ENCODE results near the gene KLHL3. TPM values are rescaled to one million over a fixed set of nuclear protein-coding genes. Genes with fewer than 3 reads are reported as not detected.

Gene KLHL3
- total and polyA plus RNA-seq, 5 donors: 13.1 to 57.7 (median 40.2) TPM

DNA sequence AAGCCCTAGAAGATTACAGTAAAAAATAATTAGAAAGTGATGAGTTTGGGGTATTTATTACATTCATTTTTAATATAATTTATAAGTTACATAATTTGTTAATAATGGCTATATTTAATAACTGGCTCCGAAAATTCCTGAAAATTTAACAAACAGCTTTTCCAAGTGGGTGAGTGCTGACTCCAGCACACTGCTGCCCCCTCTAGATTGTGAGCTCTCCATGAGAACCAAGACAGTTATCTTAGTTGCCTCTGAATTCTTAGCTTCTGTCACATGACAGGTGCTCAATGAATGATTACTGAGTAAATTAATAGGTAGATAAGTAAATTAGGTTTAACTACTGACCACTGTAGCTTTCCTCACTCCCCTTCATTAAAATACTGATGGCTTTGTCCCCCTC, 7.8 kb downstream of the KLHL3 start:
- WGBS: 78% methylated on average over 1 of the region's 1 CpG
- DNase-seq (no peak), ATAC-seq (no peak)
- Histone ChIP-seq H3K27me3 (ENCODE audit: control insufficient read depth, insufficient read depth) (no peaks in the 10 kb centered on the region), H3K4me3 (ENCODE audit: low read length) (no peak overlapping the region), H3K27ac (ENCODE audit: low read length) (no peak overlapping the region), H3K9me3 (ENCODE audit: control insufficient read depth, low read length) (no peaks in the 10 kb centered on the region), H3K4me1 (ENCODE audit: control insufficient read depth, insufficient read depth, low read length) (peaks cover 2% of the 10 kb centered on the region)
- intact Hi-C loops (cut with DNase I): no loop called here

DNA sequence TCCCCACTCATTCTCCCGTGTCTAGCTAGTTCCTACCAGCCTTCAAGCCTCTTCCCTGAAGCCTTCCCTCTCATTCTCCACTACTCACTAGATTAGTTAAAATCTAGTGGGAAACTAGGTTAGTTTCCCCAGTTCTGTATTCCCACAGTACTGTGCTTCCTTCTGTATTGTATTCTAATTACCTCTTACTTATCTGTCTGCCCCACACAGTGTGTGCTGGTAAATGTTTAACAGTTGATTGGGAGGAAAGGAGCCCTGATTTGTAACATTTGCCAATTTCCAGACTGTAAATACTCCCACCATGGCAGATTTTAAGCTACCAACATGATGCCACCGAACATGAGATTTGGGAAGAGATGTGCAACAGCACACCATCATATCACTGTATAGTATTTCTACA, 8.3 kb downstream of the KLHL3 start:
- no peaks in the 10 kb centered on the region for H3K9me3 ChIP-seq (ENCODE audit: control insufficient read depth, low read length)
- H3K4me1 ChIP-seq (ENCODE audit: control insufficient read depth, insufficient read depth, low read length): no peaks in the 10 kb centered on the region
- WGBS: 85% methylated on average over 2 of the region's 2 CpGs
- ATAC-seq (peak in 1 of 2 donors; percentile 31), DNase-seq (no peak)
- no peaks in the 10 kb centered on the region for H3K27me3 ChIP-seq (ENCODE audit: control insufficient read depth, insufficient read depth)
- intact Hi-C loops (cut with DNase I): no loop called here
- H3K27ac ChIP-seq (ENCODE audit: low read length): no peak overlapping the region
- no peak overlapping the region for H3K4me3 ChIP-seq (ENCODE audit: low read length)

DNA sequence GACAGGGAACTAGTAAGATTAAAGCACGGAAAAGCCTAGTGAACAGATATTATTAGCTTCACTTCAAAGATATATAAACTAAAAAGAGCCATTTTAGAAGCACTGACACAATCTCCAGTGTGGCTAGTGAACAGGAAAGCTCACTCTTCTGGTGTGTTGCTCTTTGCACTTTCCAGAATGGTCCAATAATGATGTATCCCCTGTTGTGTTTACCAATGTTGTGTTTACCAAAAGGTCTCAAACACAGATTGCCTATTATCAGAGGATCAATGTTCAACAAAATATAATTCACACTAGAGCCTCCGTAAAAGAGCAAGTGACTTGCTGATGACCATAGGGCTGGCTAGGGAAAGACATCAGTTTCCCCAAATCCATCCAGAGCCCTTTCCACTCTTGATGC, 11.6 kb downstream of the KLHL3 start:
- DNase-seq: no peak

DNA sequence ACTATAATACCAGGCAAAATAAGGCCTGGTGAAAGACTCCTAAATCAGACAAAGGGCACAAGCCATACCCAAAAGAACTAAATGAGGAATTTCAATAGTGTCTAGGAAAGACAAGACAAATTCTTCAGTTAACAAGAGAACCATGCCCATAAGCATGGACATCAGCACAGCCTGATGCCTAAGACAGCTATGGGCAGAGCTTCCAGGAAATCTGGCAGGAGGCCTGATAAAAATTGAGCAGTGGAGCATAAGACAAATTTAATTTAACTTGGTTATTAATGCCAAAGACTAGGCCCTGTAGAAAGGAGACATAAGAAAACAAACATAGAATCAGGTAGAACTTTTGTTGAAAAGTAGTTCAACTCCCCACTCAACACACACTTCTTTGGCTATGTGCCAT, 17.3 kb downstream of the KLHL3 start:
- no peaks in the 10 kb centered on the region for H3K4me1 ChIP-seq (ENCODE audit: control insufficient read depth, insufficient read depth, low read length)
- intact Hi-C loops (cut with DNase I): no loop called here
- ATAC-seq (no peak), DNase-seq (no peak)
- no peaks in the 10 kb centered on the region for H3K27me3 ChIP-seq (ENCODE audit: control insufficient read depth, insufficient read depth)
- H3K27ac ChIP-seq (ENCODE audit: low read length): no peak overlapping the region
- no peaks in the 10 kb centered on the region for H3K9me3 ChIP-seq (ENCODE audit: control insufficient read depth, low read length)
- H3K4me3 ChIP-seq (ENCODE audit: low read length): no peak overlapping the region

More for the DNA sequence above, 11.6 kb downstream of the KLHL3 start:
- H3K27ac ChIP-seq (ENCODE audit: low read length): no peak overlapping the region
- intact Hi-C loops (cut with DNase I): no loop called here
- no peak overlapping the region for H3K4me3 ChIP-seq (ENCODE audit: low read length)
- no peaks in the 10 kb centered on the region for H3K4me1 ChIP-seq (ENCODE audit: control insufficient read depth, insufficient read depth, low read length)
- no peaks in the 10 kb centered on the region for H3K27me3 ChIP-seq (ENCODE audit: control insufficient read depth, insufficient read depth)
- 84% methylated on average over 2 of the region's 2 CpGs for WGBS
- no peak for ATAC-seq
- H3K9me3 ChIP-seq (ENCODE audit: control insufficient read depth, low read length): no peaks in the 10 kb centered on the region

DNA sequence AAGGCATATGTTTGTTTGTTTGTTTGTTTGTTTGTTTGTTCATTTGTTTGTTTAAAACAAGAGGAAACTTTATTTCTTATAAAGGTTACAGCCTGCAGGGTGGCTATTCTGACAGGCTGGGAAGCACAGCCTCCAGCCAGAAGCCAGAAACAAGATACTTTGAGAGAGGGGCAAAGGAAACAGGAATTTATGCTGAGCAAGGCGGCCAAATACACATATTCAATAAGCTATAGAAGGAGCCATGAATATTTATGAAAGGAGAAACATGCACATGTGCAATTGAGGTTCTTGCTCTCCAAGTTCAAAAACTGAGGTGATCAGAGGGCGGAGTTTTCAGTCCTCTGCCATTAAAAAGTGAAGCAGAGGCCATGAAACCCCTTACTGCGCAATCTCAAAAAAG, 19.6 kb downstream of the KLHL3 start:
- intact Hi-C loops (cut with DNase I): no loop called here
- ATAC-seq (no peak), DNase-seq (no peak)
- Histone ChIP-seq H3K4me3 (ENCODE audit: low read length) (no peak overlapping the region), H3K9me3 (ENCODE audit: control insufficient read depth, low read length) (no peaks in the 10 kb centered on the region), H3K4me1 (ENCODE audit: control insufficient read depth, insufficient read depth, low read length) (peaks cover under 1% of the 10 kb centered on the region), H3K27ac (ENCODE audit: low read length) (no peak overlapping the region), H3K27me3 (ENCODE audit: control insufficient read depth, insufficient read depth) (no peaks in the 10 kb centered on the region)
- WGBS: 97% methylated on average over 3 of the region's 3 CpGs

DNA sequence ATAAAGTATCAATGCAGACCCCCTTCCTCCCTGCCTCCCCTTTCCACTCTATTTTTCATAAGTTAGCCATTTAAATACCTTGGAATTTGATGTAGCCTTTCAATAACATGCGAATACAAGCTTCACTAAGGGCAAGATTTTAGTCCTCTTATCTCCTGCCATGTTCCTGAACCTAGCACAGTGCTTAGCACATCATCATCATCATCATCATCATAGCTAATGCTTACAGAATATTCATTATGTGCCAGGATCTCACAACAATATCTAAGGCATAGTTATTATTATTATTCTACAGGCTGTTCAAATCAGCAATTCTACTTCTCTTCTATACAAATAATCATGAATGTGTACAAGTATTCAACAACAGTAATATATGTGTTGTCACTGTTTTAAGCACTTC, 20.4 kb downstream of the KLHL3 start:
- H3K9me3 ChIP-seq (ENCODE audit: control insufficient read depth, low read length): no peaks in the 10 kb centered on the region
- ATAC-seq (no peak), DNase-seq (no peak)
- H3K27ac ChIP-seq (ENCODE audit: low read length): no peak overlapping the region
- WGBS: 98% methylated on average over 1 of the region's 1 CpG
- intact Hi-C loops (cut with DNase I): no loop called here
- H3K27me3 ChIP-seq (ENCODE audit: control insufficient read depth, insufficient read depth): no peaks in the 10 kb centered on the region
- H3K4me3 ChIP-seq (ENCODE audit: low read length): no peak overlapping the region
- peaks cover 2% of the 10 kb centered on the region for H3K4me1 ChIP-seq (ENCODE audit: control insufficient read depth, insufficient read depth, low read length)

DNA sequence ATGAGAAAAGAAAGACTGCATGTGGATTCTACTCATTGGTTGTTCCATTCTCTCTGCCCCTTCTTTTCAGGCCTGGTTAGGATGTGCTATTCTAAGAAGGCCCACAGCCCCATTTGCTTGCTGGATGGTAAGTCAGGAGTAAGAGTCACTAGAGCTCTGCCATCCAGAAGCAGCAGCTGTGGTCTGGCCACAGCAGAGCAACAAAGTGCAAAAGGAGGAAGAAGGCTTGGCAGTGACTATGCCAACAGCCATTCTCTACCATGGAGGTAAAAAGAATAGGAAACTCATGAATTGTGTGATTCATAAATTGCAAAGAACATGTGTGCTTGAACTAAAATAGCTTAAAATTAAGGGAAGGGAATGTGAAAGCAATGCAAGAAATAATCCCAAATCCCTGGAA, 20.9 kb downstream of the KLHL3 start:
- Histone ChIP-seq H3K4me3 (ENCODE audit: low read length) (no peak overlapping the region), H3K4me1 (ENCODE audit: control insufficient read depth, insufficient read depth, low read length) (peaks cover 2% of the 10 kb centered on the region), H3K9me3 (ENCODE audit: control insufficient read depth, low read length) (no peaks in the 10 kb centered on the region), H3K27ac (ENCODE audit: low read length) (no peak overlapping the region), H3K27me3 (ENCODE audit: control insufficient read depth, insufficient read depth) (no peaks in the 10 kb centered on the region)
- DNase-seq (no peak), ATAC-seq (no peak)
- intact Hi-C loops (cut with DNase I): no loop called here

DNA sequence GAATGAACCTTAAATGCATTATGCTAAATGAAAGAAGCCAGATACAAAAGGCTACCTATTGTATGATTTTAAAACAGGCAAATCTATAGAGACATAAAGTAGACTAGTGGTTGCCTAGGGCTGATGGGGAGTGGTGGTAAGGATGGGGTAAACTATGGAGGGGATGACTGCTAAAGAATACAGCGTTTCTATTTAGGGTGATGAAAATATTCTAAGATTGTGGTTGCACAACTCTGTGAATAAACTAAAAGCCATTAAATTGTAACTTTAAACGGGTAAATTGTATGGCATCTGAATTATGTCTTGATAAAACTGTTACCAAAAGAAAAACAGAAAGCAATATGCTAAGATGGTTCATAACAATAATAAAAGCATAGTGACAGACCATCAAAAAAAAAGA, 21.4 kb downstream of the KLHL3 start:
- intact Hi-C loops (cut with DNase I): no loop called here
- 81% methylated on average over 2 of the region's 2 CpGs for WGBS
- Histone ChIP-seq H3K4me3 (ENCODE audit: low read length) (no peak overlapping the region), H3K27ac (ENCODE audit: low read length) (no peak overlapping the region), H3K4me1 (ENCODE audit: control insufficient read depth, insufficient read depth, low read length) (peaks cover 6% of the 10 kb centered on the region), H3K27me3 (ENCODE audit: control insufficient read depth, insufficient read depth) (no peaks in the 10 kb centered on the region), H3K9me3 (ENCODE audit: control insufficient read depth, low read length) (no peaks in the 10 kb centered on the region)
- ATAC-seq (no peak), DNase-seq (no peak)

DNA sequence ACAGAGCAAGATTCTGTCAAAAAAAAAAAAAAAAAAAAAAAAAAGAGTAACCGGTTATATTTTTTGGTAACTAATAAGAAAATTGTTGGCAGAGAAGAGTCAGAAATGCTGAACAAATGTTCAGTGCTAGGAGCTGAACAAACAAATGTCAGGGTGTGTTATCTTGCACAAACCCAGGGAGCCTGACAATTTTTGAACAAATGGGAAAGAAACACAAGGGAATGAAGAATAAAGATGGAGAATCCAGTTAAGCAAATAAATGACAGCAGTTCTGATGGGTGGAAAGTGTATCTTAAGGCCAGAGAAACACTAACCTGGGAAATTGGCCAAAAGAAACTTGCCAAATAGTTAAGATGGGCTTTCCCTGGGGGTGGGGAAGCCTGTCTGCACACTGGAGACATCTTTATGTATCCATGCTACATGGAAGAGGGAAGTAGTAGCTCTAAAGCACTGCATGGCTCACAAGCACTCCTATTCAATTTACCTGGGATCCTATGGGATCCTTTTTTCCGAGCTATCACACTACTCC, 23.7 kb downstream of the KLHL3 start:
- H3K4me1 ChIP-seq (ENCODE audit: control insufficient read depth, insufficient read depth, low read length): peaks cover 14% of the 10 kb centered on the region
- 71% methylated on average over 2 of the region's 2 CpGs for WGBS
- H3K27me3 ChIP-seq (ENCODE audit: control insufficient read depth, insufficient read depth): no peaks in the 10 kb centered on the region
- no peak overlapping the region for H3K4me3 ChIP-seq (ENCODE audit: low read length)
- no peaks in the 10 kb centered on the region for H3K9me3 ChIP-seq (ENCODE audit: control insufficient read depth, low read length)
- H3K27ac ChIP-seq (ENCODE audit: low read length): no peak overlapping the region
- DNase-seq (no peak), ATAC-seq (peak; percentile 49 to 77)
- intact Hi-C loops (cut with DNase I): no loop called here

DNA sequence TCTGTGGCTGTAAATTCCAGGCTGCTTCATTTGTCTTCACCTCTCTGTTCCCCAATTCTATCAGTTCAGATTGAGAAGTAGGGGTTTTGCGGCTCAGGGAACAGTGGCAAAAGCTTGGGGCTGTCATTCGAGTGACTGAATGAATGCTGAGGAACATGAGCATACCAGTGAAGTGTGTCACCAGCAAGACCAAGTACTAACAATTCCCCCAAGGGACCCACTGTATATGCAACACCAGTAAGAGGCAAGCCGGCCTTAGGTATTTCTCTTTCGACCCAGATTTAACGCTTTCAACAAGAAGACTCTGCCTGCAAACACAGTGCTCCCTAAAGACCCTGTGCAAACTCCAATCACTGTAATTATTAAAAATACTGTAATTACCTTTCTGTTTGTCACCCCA, 25.8 kb downstream of the KLHL3 start:
- ATAC-seq (no peak), DNase-seq (no peak)
- Histone ChIP-seq H3K4me3 (ENCODE audit: low read length) (no peak overlapping the region), H3K9me3 (ENCODE audit: control insufficient read depth, low read length) (no peaks in the 10 kb centered on the region), H3K4me1 (ENCODE audit: control insufficient read depth, insufficient read depth, low read length) (peaks cover 14% of the 10 kb centered on the region), H3K27ac (ENCODE audit: low read length) (no peak overlapping the region), H3K27me3 (ENCODE audit: control insufficient read depth, insufficient read depth) (no peaks in the 10 kb centered on the region)
- intact Hi-C loops (cut with DNase I): no loop called here
- WGBS: 83% methylated on average over 5 of the region's 5 CpGs

DNA sequence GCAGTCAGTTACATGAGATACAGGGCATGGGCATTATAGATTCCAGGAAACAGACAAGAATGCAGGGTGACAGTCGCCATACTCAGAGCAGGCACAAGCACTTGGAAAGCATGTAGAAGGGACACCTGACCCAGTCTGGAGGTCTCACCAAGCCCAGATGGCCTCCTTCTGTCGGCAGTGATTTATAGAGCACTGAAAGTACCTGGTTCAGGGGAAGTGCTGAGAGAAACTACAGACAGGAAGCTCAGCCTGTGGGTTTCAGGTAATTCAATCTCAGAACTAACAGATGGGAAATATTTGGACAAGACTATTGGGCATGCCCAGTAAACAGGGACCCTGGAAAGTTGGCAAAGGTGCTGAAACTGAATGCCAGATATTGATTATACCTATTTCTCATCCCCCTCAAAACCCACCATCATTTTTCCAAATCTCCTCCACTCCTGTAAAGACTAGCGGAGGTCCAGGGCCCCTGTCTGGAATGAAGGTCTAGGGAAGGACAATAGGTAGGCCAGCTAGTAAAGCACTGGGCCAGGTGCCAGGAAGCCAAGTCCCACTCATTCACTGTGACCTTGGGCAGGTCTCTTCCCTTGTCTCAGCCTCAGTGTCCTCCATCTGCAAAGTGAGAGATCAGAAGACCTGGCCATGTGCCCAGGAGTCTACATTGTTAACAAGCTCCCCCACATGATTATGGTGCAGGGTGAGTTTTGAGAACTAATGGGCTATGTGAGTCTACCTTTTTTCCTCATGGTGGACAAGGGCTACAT, 26.9 kb downstream of the KLHL3 start:
- Histone ChIP-seq H3K4me1 (ENCODE audit: control insufficient read depth, insufficient read depth, low read length) (peaks cover 14% of the 10 kb centered on the region), H3K27me3 (ENCODE audit: control insufficient read depth, insufficient read depth) (no peaks in the 10 kb centered on the region), H3K9me3 (ENCODE audit: control insufficient read depth, low read length) (no peaks in the 10 kb centered on the region), H3K4me3 (ENCODE audit: low read length) (no peak overlapping the region), H3K27ac (ENCODE audit: low read length) (no peak overlapping the region)
- 93% methylated on average over 3 of the region's 3 CpGs for WGBS
- intact Hi-C loops (cut with DNase I): no loop called here
- DNase-seq (peak in 1 of 3 donors; percentile 47), ATAC-seq (no peak)

DNA sequence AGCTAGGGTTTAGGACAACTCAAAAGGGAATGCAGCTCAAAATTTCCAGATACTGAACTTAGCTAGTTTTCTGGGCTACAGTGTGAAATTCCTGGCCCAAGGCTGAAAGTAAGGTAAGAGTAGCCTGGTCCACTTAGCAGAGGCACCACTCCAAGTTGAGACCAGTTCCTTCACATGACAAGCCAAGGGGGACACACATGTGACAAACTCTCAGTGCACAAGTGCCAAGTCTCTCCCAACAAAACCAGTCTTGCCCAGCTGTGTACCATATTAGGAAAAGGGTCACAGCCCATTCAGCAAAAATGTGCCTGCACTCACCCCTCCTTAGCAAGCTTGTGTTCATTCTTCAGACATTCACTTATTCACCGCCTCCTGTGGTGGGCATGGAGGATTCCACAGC, 27.8 kb downstream of the KLHL3 start:
- Histone ChIP-seq H3K9me3 (ENCODE audit: control insufficient read depth, low read length) (no peaks in the 10 kb centered on the region), H3K4me1 (ENCODE audit: control insufficient read depth, insufficient read depth, low read length) (peaks cover 14% of the 10 kb centered on the region), H3K27me3 (ENCODE audit: control insufficient read depth, insufficient read depth) (no peaks in the 10 kb centered on the region), H3K4me3 (ENCODE audit: low read length) (no peak overlapping the region), H3K27ac (ENCODE audit: low read length) (no peak overlapping the region)
- ATAC-seq: no peak
- intact Hi-C loops (cut with DNase I): no loop called here
- no peak for DNase-seq
- WGBS: 85% methylated on average over 1 of the region's 1 CpG

Measured in right cardiac atrium (tissue), 5 donors.